T follicular helper cell (primary cell): ENCODE measurements around the gene NFATC2.

ENCODE experiments used
- DNase-seq: peaks from one replicate; pipeline ENCODE4 v3.0.0-alpha.2; 2020; ENCODE audit warnings: low read depth

NFATC2 gene

DNA sequence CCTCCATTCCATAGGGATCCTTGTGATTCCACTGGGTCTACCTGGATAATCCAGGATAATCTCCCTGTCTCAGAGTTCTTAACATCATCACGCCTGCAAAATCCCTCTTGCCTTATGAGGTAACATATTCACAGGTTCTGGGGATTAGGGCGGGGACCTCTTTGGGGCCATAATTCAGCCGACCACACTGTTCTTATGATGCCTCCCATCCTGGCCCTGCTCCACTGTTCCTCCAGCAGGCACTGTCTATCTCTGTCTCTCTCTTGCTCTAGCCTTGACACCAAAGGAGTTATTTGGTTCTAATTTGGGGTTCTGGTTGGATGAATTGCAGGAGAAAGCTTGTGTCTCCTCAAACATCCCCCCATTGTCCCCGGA lies 168.1 kb downstream of the NFATC2 start:
- no peak for DNase-seq

DNA sequence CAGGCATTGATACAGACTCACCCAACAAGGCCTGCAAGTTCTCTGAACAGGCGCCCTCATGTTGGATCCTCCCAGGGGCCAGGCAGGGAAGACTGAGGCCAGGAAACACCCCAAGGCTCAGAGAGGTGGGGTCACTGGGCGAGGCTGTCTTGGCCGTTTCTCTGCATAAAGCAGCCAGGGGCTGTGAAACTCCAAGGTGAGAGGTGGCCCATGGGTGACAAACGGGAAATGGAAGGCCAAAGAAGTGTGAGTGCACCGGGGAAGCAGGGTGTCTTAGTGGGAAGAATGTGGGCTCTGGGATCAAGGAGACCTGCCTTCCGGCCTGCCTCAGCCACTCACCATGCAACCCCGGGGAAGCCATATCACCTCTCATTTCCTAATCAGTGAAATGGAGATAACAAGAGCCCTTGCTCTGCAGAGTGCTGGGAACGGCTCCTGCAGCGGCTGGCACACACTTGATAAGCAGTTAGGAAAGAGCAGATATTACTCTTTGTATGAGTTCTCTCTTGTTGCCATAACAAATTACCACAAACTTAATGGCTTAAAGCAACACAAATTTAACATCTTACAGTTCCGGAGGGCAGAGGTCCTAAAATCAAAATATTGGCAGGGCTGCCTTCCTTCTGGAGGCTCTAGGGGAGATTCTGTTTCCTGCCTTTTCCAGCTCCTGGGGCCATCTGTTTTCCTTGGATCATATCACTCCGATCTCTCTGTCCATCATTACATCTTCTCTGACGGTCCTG lies 168.6 kb downstream of the NFATC2 start:
- no peak for DNase-seq

GRCh38 chr20:51372966-51373365 lies 169.6 kb downstream of the NFATC2 start:
- no peak for DNase-seq

DNA sequence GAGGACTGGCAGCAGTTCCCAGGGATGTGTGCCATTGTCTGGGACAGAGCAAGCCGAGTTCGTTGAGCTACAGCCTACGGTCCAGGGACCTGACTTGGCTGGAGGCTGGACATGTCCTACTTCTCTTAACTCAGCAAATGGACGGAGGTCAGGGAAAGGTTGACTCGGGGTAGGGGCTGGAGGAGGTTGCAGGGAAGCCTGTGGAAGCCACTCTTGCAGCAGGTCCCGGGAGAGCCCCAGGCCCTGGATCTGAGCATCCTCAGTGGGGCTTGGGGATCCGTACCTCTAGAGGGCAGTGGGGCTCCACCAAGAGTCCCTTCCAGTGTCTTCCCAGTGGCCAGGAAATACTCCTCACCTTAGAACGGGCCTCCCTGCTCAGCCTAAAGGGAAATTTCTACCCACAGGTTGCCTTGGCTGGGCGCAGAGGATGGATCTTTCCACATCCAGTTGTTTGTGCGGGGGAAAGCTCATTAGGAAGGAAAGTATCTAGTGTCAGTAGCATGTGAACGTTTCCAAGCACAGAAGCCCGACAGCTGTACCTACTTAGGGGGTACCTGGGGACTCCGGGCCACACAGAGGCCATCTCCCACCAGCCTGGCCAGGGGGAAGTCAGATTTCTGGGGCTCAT lies 170.2 kb downstream of the NFATC2 start:
- DNase-seq: peak; percentile 41

GRCh38 chr20:51371720-51372119 lies 170.8 kb downstream of the NFATC2 start:
- no peak for DNase-seq

- DNase-seq: no peak
Measured at GRCh38 chr20:51369503-51369902, 173.0 kb downstream of the NFATC2 start.

GRCh38 chr20:51368461-51369211 lies 173.9 kb downstream of the NFATC2 start:
- DNase-seq: no peak

- DNase-seq: no peak
Measured at GRCh38 chr20:51366155-51366886, 176.2 kb downstream of the NFATC2 start.

DNA sequence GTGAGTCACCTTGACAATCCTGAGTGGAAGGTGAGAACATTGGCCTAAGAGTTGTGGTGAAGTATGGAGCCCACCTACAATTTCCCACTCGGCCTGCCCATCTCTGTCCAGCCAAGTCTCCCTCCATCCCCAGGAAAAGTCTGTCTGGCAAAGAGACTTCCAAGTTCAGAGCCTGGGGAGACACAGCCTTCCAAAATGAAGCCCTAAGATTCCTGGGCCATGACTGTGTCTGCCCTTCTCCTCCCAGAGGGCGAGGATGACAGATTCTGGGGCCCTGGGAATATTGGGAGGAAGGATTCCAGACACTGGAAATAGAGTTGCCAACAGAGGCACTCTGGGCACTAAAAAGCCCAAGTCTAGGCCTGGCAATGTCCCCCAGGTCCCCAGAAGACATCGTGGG lies 176.8 kb downstream of the NFATC2 start:
- DNase-seq: no peak

DNA sequence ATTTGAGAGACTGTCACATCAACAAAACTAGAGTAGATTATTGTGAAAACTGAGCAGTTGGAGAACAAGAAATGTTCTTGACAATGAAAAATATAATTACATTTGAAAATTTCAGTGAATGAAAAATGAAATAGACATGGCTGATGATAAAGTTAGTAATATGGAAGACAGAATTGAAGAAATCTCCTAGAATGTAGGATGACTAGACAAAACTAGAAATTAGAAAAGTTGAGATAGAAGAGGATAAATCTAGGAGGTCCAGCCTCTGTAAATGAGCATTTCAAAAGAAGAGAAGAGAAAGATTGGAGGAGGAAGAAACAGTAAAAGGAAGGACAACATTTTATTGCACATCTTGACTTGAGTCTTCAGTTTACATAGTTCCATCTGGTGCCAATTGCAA lies 178.7 kb downstream of the NFATC2 start:
- DNase-seq: no peak

DNA sequence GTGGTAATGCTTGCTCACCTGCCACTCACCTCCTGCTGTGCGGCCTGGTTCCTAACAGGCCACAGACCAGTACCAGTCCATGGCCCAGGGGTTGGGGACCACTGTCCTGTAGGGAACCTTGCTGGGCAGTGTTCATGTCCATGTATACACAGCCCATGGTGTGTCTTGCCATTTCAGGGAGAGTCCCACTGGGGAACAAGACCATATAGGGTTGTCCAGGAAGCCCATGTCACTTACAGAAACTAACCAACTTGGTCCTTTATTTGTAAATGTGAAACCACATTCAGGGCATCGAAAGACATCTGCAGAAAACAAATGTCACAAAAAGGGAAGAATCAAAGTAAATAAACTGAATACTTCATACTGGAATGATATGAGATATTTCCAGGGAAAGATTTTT lies 179.1 kb downstream of the NFATC2 start:
- DNase-seq: no peak

- DNase-seq: no peak
Measured at GRCh38 chr20:51362254-51362653, 180.3 kb downstream of the NFATC2 start.

DNA sequence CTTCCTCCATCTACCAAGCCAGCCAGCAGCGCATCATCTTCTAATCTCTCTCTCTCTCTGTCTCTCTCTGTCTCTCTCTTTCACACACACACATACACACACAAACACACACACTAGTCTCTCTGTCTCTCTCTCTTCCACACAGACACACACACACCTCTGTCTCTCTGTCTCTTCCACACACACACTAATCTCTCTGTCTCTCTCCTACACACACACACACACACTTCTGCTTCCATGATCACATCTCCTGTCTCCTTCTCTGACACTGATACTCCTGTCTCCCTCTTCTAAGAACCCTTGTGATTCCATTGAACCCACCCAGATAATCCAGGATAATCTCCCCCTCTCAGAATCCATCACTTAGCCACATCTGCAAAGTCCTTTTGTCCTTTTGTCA lies 181.3 kb downstream of the NFATC2 start:
- DNase-seq: no peak

DNA sequence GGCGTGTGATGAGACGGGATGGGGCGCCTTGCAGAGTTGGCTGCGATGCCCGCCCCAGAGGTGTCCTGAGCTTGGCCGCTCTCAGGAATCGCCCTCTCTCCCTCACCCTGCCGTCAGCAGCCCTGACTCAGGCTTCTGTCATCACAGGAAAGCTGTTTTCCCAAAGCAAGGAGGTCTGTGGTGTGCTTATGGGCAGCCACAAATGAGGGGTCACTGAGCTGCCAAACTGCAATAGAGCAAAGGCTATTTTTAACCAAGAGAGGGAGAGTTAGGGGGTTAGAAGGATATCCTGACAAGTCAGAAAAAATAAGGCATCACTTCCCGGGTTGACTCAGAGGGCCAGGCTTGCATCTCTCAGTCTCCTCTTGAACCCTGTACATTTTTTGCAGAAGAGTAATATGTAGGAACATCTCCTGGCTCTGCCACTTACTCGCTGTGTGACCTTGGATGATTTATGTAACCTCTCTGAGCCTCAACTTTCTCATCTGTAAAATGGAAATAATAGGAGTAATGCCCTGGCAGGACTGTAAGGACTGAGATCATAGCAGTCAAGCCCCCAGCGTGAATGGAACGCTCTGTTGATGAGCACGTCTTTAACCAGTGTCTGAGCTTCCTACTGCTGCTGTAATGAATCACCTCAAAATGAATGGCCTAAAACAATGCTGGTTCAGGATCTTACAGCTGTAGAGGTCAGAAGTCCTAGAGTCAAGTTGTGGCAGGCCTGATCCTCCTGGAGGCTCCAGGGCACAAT lies 181.9 kb downstream of the NFATC2 start:
- no peak for DNase-seq

DNA sequence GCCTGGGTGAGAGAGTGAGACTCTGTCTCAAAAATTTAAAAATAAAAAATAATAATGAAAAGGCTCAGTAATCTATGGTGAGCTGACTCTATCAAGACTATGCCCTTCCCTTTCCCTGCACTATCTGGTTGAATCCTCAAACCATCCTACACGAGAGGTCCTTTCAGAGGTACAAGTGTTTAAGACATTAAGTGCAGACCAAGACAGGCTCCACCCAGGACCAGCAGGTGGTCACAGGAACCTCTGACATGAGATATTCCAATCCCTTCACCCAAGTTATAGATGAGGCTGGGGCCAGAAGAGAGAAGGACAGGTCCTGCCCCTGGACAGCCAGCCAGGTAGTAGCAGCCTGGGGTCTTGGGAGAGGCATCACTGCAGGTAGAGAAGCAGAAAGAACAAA lies 182.6 kb downstream of the NFATC2 start:
- no peak for DNase-seq

- DNase-seq: no peak
Measured at GRCh38 chr20:51359401-51359800, 183.1 kb downstream of the NFATC2 start.

- no peak for DNase-seq
Measured at GRCh38 chr20:51358032-51358724, 184.3 kb downstream of the NFATC2 start.

DNA sequence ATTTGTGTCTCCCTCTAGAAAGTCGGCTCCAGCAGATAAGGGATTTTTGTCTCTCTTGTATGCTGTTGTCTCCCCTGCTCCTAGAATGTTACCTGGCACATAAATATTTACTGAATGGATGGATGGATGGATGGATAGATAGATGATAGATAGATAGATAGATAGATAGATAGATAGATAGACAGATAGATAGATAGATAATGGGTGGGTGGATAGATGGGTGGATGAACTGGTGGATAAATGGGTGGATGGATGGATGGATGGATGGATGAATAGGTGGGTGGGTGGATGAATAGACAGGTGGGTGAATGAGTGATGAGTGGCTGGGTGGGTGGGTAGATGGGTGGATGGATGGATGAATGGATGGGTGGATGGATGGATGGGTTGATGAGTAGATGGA lies 185.0 kb downstream of the NFATC2 start:
- no peak for DNase-seq

DNA sequence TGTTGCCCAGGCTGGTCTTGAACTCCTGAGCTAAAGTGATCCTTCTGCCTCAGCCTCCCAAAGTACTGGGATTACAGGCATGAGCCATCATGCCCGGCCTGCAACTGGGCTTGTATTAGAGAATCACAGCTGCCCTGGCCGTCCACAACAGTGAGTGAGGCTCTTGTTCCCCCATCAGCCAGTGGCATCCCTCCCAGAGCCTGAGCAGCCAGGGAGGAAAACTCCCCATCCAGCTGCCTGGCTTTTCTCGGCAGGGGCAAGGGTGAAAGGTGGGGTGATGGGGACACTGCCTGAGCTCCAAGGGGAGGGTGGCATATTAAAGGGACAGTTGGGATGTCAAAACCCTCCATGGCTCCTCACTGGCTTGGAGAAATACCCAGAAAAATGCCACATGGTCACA lies 185.6 kb downstream of the NFATC2 start:
- DNase-seq: no peak

DNA sequence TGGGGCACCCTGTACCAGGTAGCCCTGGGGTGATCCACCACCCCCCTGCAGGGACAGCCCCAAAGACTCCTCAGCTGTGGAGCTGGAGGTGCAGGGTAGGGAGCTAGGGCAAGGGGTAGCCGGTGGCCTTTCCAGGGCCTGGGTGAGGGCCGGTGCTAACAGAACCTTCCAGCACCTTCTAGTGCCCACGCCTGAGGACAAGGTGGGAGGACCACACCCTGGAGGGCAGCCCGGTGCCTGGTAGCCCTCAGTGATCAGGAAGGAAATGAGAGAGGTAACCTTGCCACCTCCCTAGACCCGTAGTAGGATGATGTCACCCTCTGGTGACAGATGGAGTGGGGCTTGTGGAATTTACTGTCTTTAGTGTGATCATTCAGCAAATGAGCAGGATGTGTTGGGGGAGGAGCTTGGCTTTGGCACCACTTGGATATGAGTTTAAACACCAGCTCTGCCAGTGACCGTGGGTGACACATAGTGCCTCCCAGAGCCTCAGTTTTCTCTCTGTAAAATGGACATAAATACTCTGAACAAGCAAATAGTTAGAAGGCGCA lies 187.7 kb downstream of the NFATC2 start:
- no peak for DNase-seq
